Measurements from ENCODE around the gene APLNR.

The APLNR gene

DNA sequence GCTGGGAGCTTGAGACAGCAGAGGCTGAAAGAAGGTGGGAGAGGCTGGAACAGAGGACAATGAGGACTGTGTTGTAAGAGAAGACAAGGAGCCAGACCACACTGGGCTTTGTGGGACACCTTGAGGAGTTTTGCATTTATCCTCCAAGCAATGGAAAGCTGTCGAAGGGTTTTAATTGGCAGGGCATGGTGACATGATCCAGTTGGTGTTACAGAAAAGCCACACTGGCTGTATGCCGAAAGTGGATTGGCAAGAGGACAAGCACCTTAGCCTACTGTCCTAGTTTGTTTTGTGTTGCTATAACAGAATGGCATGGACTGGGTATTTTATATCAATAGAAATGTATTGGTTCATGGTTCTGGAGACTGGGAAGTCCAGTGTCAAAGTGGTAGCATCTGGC, 14.0 kb upstream of the APLNR start:
- DNase-seq = no peak

DNA sequence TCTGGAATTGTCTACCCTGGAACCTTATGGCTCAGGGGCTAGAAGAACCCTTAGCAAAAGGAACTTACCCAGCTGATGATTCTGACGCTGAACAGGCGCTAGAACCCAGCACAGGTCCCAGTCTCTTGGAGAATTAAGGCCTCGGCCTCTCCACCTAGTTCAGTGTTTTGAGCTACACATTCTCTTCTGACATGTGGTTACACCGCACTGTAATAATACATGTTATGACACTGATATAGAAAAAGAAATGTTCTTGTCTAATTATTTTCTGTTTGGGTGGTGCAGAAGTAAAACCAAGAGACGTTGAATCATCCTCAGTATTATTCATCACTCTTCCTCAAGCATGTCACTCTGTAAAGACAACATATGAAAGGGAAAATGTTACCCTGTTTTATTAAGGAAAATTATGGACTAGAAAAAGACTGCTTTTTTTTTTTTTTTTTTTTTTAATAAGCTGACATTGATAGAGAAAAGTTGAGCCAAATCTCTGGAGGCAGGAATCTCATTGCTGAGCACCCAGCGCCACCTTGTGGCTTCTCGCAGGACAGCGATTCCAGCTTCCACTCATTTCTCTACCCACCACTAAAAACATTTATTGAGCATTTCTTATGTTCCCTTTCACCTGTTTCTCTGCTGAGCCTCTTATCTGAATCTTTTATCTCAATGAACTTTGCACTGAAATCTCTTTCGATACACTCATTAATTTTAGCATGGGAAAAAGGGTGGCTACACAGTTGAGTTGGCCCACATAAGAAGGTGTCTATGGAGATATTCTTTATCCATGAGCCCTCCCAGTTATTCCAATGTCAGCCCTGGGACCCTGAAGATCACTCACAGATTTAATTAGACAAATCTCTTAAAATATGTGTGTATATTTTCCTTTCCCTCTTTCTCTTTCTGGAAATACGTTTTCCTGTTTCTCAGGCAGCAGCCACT, 12.6 kb upstream of the APLNR start:
- DNase-seq = peak; percentile 23

- DNase-seq = peak; percentile 43
These were observed 11.8 kb upstream of the APLNR start for GRCh38 chr11:57248780-57249383.

- no peak for DNase-seq
These were observed 7.9 kb upstream of the APLNR start for GRCh38 chr11:57244911-57245310.

- DNase-seq = no peak
These were observed 4.4 kb upstream of the APLNR start for GRCh38 chr11:57241353-57241972.

GRCh38 chr11:57240757-57241156, 3.7 kb upstream of the APLNR start:
- DNase-seq = no peak

- DNase-seq = no peak
These were observed 3.0 kb upstream of the APLNR start for GRCh38 chr11:57240007-57240406.

DNA sequence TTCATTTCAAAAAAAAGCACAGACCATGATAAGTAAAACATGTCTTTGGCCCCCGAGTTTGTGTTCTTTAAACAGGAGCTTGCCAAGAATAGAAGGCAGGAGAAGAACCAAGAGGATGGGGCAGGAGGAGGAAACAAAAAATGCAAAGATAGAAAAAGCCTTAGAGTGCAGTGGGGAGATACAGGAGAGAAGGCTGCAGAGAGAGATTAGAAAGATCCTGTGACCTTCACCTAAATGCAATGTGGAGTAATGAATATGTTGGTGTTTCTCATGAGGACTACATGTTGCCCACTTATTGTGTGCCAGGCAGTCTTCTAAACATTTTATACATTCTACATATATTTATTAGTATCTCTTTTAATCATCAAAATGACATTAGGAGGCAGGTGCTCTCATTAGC, 2.3 kb upstream of the APLNR start:
- no peak for DNase-seq

DNA sequence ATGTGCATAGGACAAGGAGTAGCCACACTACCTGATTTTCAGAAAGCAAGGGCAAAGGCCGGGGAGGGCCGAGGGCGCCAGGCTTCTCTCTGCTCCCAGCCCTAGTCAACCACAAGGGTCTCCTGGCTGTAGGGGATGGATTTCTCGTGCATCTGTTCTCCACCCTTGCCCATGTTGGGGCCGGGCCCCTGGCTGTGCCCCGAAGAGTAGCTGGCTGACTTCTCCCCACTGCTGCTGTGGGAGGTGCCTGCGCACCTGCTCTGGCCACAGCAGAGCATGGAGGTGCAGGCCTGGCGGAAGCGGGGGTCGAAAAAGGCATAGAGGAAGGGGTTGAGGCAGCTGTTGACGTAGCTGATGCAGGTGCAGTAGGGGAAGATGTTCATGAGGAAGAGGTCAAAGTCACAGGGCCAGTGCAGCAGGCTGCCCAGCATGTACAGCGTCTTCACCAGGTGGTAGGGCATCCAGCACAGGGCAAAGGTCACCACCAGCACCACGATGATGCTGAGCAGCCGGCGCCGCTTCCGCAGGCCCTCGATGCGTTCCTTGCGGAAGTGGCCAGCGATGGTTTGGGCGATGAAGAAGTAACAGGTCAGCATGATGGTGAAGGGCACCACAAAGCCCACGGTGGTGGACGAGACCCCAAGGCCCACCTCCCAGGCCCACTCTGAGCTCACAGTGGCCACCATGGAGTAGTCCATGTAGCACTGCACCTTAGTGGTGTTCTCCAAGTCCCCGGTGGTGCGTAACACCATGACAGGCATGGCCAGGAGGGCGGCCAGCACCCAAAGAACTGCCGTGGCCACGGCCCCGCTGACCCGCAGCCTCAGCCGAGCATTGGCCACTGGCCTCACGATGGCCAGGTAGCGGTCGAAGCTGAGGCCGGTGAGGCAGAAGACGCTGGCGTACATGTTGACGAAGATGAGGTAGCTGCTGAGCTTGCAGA, 1.0 kb downstream of the APLNR start:
- no peak for DNase-seq

DNA sequence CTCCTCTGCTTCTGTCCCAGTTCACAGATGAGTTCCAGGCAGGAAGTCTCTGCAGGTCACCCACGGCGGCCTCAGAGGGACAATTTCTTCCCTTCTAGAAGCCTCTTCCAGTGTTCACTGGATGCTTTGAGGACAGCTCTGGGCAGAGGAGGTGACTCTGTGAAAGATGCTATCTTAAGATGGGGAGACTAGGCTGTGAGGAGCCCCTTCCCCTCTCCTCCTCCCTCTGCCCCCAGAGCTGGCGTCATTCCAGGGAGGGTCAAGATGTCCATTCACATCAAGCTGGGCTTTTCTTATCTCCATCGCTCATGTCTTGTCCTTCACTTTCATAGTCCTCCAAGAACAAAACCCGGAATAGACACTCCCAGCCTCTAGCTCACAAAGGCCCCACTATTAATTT, 3.3 kb downstream of the APLNR start:
- no peak for DNase-seq

DNA sequence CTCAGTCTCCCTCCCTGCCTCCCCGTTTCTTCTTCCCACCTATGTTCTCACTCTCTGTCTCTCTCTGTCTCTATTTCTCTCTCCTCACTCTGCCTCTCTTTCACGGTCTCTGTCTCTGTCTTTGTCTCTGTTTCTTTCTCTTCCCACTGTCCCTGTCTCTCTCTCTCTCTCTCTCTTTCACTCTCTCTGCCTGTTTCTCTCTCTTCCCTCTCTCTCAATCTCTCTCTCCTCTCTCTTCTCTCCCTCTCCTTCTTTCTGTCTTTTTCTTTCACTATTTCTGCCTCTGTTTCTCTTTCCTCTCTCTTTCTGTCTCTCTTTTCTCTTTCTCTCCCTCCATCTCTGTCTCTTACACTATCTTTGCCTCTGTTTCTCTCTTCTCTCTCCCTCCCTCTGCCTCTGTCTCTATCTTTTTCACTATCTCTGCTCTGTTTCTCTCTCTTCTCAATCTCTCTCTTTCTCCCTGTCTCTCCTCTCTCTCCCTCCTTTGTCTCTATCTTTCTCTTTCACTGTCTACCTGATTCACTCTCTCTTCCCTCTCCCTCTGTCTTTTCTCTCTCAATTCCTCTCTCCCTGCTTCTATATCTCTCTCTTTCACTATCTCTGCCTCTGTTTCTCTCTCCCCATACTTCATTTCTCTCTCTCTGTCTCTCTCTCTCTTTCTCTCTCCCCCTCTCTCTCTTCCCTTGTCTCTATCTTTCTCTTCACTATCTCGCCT, 5.4 kb downstream of the APLNR start:
- DNase-seq = no peak

- no peak for DNase-seq
These were observed 6.1 kb downstream of the APLNR start for GRCh38 chr11:57230791-57231538.

DNA sequence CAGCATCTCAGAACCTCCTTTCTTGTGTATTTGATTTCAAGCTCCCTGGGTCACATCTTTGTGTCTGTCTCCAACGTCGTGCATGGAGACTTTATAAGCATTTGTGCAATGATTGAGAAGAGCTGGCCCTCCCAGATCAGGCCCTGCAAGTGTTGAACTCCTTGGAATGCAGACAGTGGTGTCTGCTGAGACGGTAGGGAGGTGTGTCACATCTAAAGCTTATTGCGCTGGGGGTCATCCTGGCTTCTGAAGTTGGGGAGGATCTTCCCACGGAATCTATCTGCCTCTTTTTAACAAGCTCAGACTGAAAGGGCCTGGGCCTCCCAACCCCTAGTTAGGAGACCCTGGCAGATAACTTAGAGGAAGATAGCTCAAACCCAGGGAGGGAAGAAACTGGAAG, 6.7 kb downstream of the APLNR start:
- DNase-seq = no peak

DNA sequence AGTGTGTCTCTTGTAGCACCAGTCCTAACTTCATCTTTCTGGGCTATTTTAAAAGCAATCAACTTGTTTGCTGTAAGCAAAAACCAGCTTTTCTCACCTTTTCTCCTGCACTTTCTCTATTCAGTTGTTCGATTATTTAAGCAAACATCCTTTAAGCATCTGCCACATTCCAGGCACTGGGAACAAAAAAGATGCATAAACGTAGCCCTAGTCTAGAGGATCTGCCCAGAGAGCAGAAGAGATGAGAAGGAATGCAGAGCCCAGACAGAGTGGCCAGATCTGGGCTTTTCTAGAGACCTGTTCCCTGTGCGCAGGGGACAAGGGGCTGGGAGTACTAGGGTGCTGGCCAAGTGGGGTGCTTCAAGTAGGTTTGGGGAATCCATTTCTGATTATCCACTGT, 8.4 kb downstream of the APLNR start:
- DNase-seq = no peak

- no peak for DNase-seq
These were observed 12.5 kb downstream of the APLNR start for GRCh38 chr11:57224537-57224936.

GRCh38 chr11:57224128-57224527, 12.9 kb downstream of the APLNR start:
- DNase-seq = no peak

- DNase-seq = no peak
These were observed 13.4 kb downstream of the APLNR start for GRCh38 chr11:57223601-57224000.

DNA sequence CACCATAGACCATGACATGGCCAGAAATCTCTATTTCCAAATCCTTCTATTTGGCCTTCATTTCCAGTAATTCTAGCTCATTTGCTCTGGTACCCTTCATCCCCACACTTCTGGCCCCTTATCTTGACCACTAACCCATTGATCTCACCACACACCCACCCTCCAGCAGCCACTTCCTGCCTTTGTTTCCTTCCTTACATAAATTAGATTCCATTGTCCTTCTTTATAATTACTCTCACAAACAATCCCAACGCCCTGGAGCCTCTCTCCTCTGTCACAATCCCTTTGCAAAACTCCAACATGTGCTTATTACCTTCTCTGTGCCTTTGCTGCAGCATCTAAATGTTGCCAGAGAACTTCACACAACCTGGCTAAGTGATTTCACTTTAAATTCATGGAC, 14.8 kb downstream of the APLNR start:
- DNase-seq = no peak

- no peak for DNase-seq
These were observed 17.9 kb downstream of the APLNR start for GRCh38 chr11:57219021-57219627.

DNA sequence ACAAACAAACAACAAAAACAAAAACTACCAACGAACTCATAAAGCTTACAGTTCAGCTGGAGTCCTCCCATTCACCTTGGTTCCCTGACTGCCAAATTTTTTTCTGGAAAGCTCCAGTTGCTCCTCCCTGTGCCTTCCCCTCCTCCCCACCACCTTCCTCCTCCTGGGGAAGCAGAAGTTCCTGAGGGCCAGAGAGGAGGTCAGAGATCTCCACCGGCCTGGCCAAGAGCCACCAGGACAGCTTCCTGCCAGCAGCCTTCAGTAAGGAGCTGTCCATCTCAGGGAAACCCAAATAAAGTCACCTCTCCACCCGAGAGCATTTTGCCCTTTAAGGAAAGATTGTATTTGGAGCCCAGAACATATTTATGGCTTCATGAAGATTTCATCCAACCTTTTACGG, 20.0 kb downstream of the APLNR start:
- DNase-seq = no peak

GRCh38 chr11:57216463-57216862, 20.6 kb downstream of the APLNR start:
- DNase-seq = no peak

Measured in NCI-H446 treated with DMSO at 0.1 percent for 48 hours (cell line).